Common myeloid progenitor, CD34-positive (primary cell): Measurements from ENCODE around the gene GPR68.
"Not testable (repeated sequence)": the region's sequence is repeated elsewhere in the genome, so short reads cannot be mapped to it uniquely, and the experiment has no call there.

ENCODE experiments used
- CTCF ChIA-PET: fragments of 350-600 bp; sonication (Branson Sonifier 250); formaldehyde crosslinking; loops from one replicate; lab custom pipeline; 2021; ENCODE audit warnings: antibody characterized with exemption; lab: Charles Lee
- POLR2A ChIA-PET: fragments of 350-600 bp; sonication (Branson Sonifier 250); formaldehyde crosslinking; loops from one replicate; lab custom pipeline; 2021; ENCODE audit warnings: antibody characterized with exemption; lab: Charles Lee
- DNase-seq, 3 donors: peaks; one replicate each; pipeline versions ENCODE4 v3.0.0 to v3.0.0-alpha.2; 2013
- H3K27ac ChIP-seq, 2 experiments: 1 replicate in 1 of 2; 2 replicates in 1 of 2; pipeline ENCODE4 v1.7.0; 2013; ENCODE audit warnings: inconsistent platforms in 2 of 2, low read length in 2 of 2, mild to moderate bottlenecking in 2 of 2, low read depth in 1 of 2, moderate library complexity in 1 of 2; ENCODE audit not compliant: severe bottlenecking in 2 of 2, insufficient read depth in 1 of 2, poor library complexity in 1 of 2
- H3K27me3 ChIP-seq, 5 experiments: replicated peaks in 2 of 5; 1 replicate in 3 of 5; 2 replicates in 2 of 5; pipeline versions ENCODE4 v1.6.1 to v1.7.0; 2013; ENCODE audit warnings: low read length in 4 of 5, mild to moderate bottlenecking in 2 of 5, moderate library complexity in 2 of 5, inconsistent platforms in 1 of 5; ENCODE audit not compliant: insufficient read depth in 5 of 5, control insufficient read depth in 4 of 5
- H3K36me3 ChIP-seq, 4 experiments: 1 replicate in 2 of 4; 2 replicates in 2 of 4; pipeline versions ENCODE4 v1.6.1 to v1.7.0; 2013; ENCODE audit warnings: low read length in 3 of 4, control low read depth in 1 of 4, mild to moderate bottlenecking in 1 of 4; ENCODE audit not compliant: control insufficient read depth in 4 of 4, insufficient read depth in 4 of 4
- H3K4me1 ChIP-seq, 4 experiments: 1 replicate in 3 of 4; 2 replicates in 1 of 4; pipeline versions ENCODE4 v1.6.1 to v1.7.1; 2013; ENCODE audit warnings: low read length in 3 of 4, mild to moderate bottlenecking in 3 of 4, control low read depth in 1 of 4, inconsistent platforms in 1 of 4, moderate library complexity in 1 of 4; ENCODE audit not compliant: control insufficient read depth in 4 of 4, insufficient read depth in 4 of 4; ENCODE audit errors: control extremely low read depth in 1 of 4
- H3K4me3 ChIP-seq, 7 experiments: 1 replicate in 4 of 7; 2 replicates in 3 of 7; pipeline versions ENCODE4 v1.5.1 to v1.7.0; 2013; ENCODE audit warnings: mild to moderate bottlenecking in 7 of 7, low read length in 6 of 7, moderate library complexity in 6 of 7, inconsistent platforms in 2 of 7, low read depth in 2 of 7, control low read depth in 1 of 7; ENCODE audit not compliant: insufficient read depth in 4 of 7, control insufficient read depth in 1 of 7; ENCODE audit errors: extremely low read depth in 1 of 7
- H3K9me3 ChIP-seq, 5 experiments: 1 replicate in 4 of 5; 2 replicates in 1 of 5; pipeline versions ENCODE4 v1.6.1 to v1.7.1; 2013; ENCODE audit warnings: low read length in 4 of 5, mild to moderate bottlenecking in 2 of 5, inconsistent platforms in 1 of 5, low read depth in 1 of 5, moderate library complexity in 1 of 5; ENCODE audit not compliant: control insufficient read depth in 4 of 5, insufficient read depth in 2 of 5; ENCODE audit errors: control extremely low read depth in 1 of 5
- WGBS: methylation state at CpG from one replicate; pipeline ENCODE4 v1.1.5; 2013; ENCODE audit not compliant: insufficient coverage; 5-methylcytosine and 5-hydroxymethylcytosine counted together

Gene GPR68

GRCh38 chr14:91184559-91184958 lies 59.9 kb downstream of the GPR68 start:
- H3K4me1 ChIP-seq = no peaks in the 10 kb centered on the region
- no peaks in the 10 kb centered on the region for H3K9me3 ChIP-seq
- no peak for DNase-seq
- no peak overlapping the region for H3K27ac ChIP-seq
- peaks cover 25 to 78% (median 51%) of the 10 kb centered on the region in 4 experiments for H3K36me3 ChIP-seq
- ChIA-PET POLR2A (no interaction called here), CTCF (interaction anchor here (0.5 to 1.5 kb wide), 5 partner anchors 9 to 280 kb away, joined by 3 to 6 read pairs (median 4); no protein-coding TSS in a partner anchor)
- no peak overlapping the region for H3K4me3 ChIP-seq
- H3K27me3 ChIP-seq = no peaks in the 10 kb centered on the region

- CTCF ChIA-PET, H3K27ac ChIP-seq, DNase-seq, H3K9me3 ChIP-seq, POLR2A ChIA-PET, H3K27me3 ChIP-seq, H3K4me1 ChIP-seq, H3K4me3 ChIP-seq: not testable (repeated sequence)
- 100% methylated on average over 1 of the region's 3 CpGs for WGBS
- H3K36me3 ChIP-seq = peaks cover 21 to 69% (median 44%) of the 10 kb centered on the region in 4 experiments
These were observed 61.8 kb downstream of the GPR68 start for GRCh38 chr14:91182753-91183152.
